GM12872 (cell line): ENCODE results near the gene LAPTM4A.

Experiments
- CTCF ChIP-seq: IDR thresholded peaks from 3 replicates; pipeline ENCODE4 v1.5.1; 2011; ENCODE audit warnings: low read depth, mild to moderate bottlenecking, low read length, moderate library complexity; ENCODE audit not compliant: insufficient read depth

LAPTM4A gene

GRCh38 chr2:20018601-20019152 lies 32.8 kb downstream of the LAPTM4A start:
- no peak for TF ChIP-seq CTCF

- peak; percentile 26; the same call in 1 of the 3 replicates for TF ChIP-seq CTCF
These were observed 35.1 kb downstream of the LAPTM4A start for GRCh38 chr2:20016346-20016745.

- TF ChIP-seq CTCF = peak; percentile 50
These were observed 35.8 kb downstream of the LAPTM4A start for GRCh38 chr2:20015482-20016083.

- TF ChIP-seq CTCF = no peak
These were observed 38.1 kb downstream of the LAPTM4A start for GRCh38 chr2:20013126-20013849.

GRCh38 chr2:20012282-20013125 lies 38.9 kb downstream of the LAPTM4A start, which contains the start of gene MATN3:
Gene MATN3, minus strand, starts transcription at chr2:20012668. Its CDS starts 37 bp downstream, at chr2:20012631.
- no peak for TF ChIP-seq CTCF

GRCh38 chr2:20012032-20012281 lies 39.5 kb downstream of the LAPTM4A start:
- no peak for TF ChIP-seq CTCF
